ENCODE measurements around the gene PSME2. TPM values are rescaled to one million over a fixed set of nuclear protein-coding genes. Genes with fewer than 3 reads are reported as not detected.
A peak's percentile ranks its signal among the peaks of the same experiment; 100 is the strongest.

Gene PSME2
- total and polyA plus RNA-seq, 10 of the 15 experiments (the other 5 are each of a cell fraction or from before 2014, with no cell fraction given) = 510 to 3,542 (median 913) TPM

GRCh38 chr14:24093901-24094840 lies 52.2 kb downstream of the PSME2 start, which contains the start of gene PCK2 (continued):
- peak; percentile 35; the same call in 1 of the 2 replicates for TF ChIP-seq ZNF687 (IDR thresholded peaks at IDR 0.05)
- no peak for TF ChIP-seq KAT2A (conservative IDR thresholded peaks at IDR 0.05; ENCODE audit: control insufficient read depth, low read depth, low read length)
- TF ChIP-seq CREB1 (IDR thresholded peaks at IDR 0.05; ENCODE audit: low read depth) = 0 out of 2 replicates have a peak, but pooled peaks have one; percentile 16
- no peak for TF ChIP-seq GABPA (IDR thresholded peaks at IDR 0.05; ENCODE audit: low read depth)
- TF ChIP-seq ZBTB40 (IDR thresholded peaks at IDR 0.05; ENCODE audit: borderline replicate concordance) = no peak
- TF ChIP-seq ZNF592 (IDR thresholded peaks at IDR 0.05) = no peak
- no peak for TF ChIP-seq NR2C1 (IDR thresholded peaks at IDR 0.05)
- no peak for TF ChIP-seq JUND (IDR thresholded peaks at IDR 0.05; ENCODE audit: low read depth, low read length)
- peak; percentile 84 for TF ChIP-seq LARP7 (IDR thresholded peaks at IDR 0.05)
- peak; percentile 91 for TF ChIP-seq SMARCA5 (IDR thresholded peaks at IDR 0.05)
- peak; percentile 87 for TF ChIP-seq GATAD2B (conservative IDR thresholded peaks at IDR 0.05; ENCODE audit: low read depth)
- no peak for TF ChIP-seq RAD51 (IDR thresholded peaks at IDR 0.05)
- no peak for TF ChIP-seq MEF2A (IDR thresholded peaks at IDR 0.05; ENCODE audit: insufficient read depth, low read depth, low read length)
- TF ChIP-seq FOS (IDR thresholded peaks at IDR 0.05; ENCODE audit: borderline replicate concordance, extremely low read depth, insufficient read length) = no peak
- no peak for TF ChIP-seq ZNF622 (IDR thresholded peaks at IDR 0.05)
- TF ChIP-seq NBN (IDR thresholded peaks at IDR 0.05) = 0 out of 2 replicates have a peak, but pooled peaks have one; percentile 40
- TF ChIP-seq TCF3 (IDR thresholded peaks at IDR 0.05; ENCODE audit: borderline replicate concordance, insufficient read depth, low read depth, low read length) = peak; percentile 73; the same call in 1 of the 2 replicates
